Thyroid gland (tissue), 4 donors: Measurements from ENCODE around the gene PRSS38.

Experiments
- POLR2A ChIP-seq, 2 donors: fragments of 450-650 bp; IDR thresholded peaks; one replicate each; pipeline ENCODE4 v1.6.1; 2017; ENCODE audit warnings: antibody characterized with exemption in 2 of 2, mild to moderate bottlenecking in 2 of 2, moderate library complexity in 1 of 2
- TF ChIP-seq, protein P1 (sequence below), 6 experiments: fragments of 200-600 bp in 3 of 6; fragments of 450-650 bp in 3 of 6; sonication (generic) in 3 of 6; IDR thresholded peaks; one replicate each; pipeline ENCODE4 v1.5.1; 2016 to 2019; ENCODE audit warnings: antibody characterized with exemption in 6 of 6, mild to moderate bottlenecking in 2 of 6, inconsistent platforms in 1 of 6, moderate library complexity in 1 of 6

DNA sequence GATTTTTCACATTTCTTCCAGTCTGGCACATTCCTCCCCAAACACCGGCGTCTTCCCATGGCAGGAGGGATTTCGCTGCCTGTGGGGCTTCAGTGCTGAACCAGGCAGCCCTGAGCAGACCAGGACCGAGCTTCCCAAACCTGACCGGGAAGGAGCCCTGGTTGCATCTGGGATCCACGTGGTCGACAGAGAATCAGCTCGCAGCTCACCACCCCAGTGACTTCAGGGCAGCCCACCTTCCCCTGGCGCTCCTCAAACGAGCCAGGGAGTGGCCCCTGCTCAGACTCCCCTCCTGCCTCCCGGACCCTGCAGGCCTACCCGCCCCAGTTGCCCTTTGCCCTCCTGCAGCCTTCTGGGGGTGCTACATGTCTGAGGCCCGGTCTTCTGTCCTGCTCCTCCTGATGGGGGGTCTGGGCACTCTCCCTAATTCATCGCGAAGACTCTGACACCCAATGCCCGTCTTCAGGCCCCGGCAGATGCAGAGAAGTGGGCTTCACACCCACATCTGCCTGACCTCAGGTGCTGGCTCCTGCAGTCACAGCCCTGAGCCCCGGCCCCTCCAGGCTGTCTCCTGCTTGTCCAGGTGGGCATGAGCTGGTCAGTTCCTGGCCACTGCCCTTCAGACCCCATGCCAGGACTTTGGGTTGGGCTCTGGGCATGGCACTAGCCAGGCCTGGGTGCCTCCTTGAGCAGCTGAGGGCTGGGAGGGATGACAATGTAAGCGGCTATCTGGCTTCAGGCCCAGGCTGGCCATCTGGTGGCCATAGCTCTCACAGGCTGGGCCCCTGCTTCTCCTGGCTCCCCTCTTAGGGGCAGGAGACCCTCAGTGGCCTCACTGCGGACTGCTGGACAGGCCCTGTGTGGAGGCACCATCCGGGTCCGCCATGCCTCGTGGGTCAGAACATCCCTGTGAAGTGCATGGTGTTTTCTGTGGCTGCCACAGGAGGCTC is 26.1 kb upstream of the PRSS38 start:
- TF ChIP-seq, protein P1, sequence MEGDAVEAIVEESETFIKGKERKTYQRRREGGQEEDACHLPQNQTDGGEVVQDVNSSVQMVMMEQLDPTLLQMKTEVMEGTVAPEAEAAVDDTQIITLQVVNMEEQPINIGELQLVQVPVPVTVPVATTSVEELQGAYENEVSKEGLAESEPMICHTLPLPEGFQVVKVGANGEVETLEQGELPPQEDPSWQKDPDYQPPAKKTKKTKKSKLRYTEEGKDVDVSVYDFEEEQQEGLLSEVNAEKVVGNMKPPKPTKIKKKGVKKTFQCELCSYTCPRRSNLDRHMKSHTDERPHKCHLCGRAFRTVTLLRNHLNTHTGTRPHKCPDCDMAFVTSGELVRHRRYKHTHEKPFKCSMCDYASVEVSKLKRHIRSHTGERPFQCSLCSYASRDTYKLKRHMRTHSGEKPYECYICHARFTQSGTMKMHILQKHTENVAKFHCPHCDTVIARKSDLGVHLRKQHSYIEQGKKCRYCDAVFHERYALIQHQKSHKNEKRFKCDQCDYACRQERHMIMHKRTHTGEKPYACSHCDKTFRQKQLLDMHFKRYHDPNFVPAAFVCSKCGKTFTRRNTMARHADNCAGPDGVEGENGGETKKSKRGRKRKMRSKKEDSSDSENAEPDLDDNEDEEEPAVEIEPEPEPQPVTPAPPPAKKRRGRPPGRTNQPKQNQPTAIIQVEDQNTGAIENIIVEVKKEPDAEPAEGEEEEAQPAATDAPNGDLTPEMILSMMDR (IDR thresholded peaks at IDR 0.05), result no peak
- TF ChIP-seq POLR2A (IDR thresholded peaks at IDR 0.05), result no peak
